Right renal cortex interstitium (tissue), 3 donors: ENCODE data around the gene ARFGEF3. TPM values are rescaled to one million over a fixed set of nuclear protein-coding genes. Genes with fewer than 3 reads are reported as not detected.
A peak's percentile ranks its signal among the peaks of the same experiment; 100 is the strongest.
"Not testable (repeated sequence)": the region's sequence is repeated elsewhere in the genome, so short reads cannot be mapped to it uniquely, and the experiment has no call there.

Experiments
- DNase-seq, 3 donors: peaks; one replicate each; pipeline ENCODE4 v3.0.0-alpha.2; 2013; ENCODE audit warnings: low read depth in 3 of 3, low spot score in 2 of 3
- polyA plus RNA-seq, 3 donors: library from polyadenylated mRNA; unstranded; fragments of 120-200 nt; gene quantifications; one replicate each; pipeline ENCODE4 v1.2.1, GENCODE V29; 2013; ENCODE audit not compliant: insufficient read length in 3 of 3

Gene ARFGEF3
- polyA plus RNA-seq, result 1 to 10 TPM; 5.7 to 6.4 (median 6.2) TPM

DNA sequence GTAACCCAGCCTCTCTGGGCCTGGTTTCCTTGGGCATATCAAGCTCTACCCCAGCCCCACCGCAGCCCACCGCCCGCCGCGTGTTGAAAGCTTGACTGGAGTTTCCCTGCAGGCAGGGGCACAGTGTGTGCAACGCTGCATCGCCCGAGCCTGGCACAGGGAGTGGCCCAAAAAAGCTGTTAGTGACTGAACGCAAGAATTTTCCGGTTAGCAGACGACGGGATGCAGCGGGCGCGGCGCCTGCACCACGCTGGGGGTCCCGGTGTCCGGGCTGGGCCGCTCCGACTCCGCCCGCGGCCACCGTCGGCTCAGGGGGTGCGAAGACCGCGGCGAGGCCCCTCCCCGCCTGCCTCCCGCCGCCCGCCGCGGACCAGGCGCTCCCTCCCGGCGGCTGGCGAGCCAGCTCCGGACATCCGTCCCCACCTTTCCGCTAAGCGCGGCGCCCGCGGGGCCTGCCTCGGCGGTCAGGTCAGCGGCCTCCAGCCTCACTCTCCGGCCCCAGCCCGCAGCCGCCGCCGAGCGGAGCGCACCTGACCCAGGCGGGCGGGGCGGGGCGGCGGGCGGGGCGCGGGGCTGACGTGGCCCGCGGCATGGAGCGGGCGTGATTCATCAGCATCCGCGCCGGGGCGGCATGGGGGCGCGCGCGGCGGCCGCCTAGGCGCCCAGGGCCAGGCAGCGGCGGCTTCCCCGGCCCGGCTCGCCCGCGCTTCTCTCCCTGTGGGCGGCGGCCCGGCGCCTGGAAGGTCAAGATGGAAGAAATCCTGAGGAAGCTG is at the start of gene ARFGEF3:
ARFGEF3 (plus strand) TSS at position 602 of the 773 bp plus-strand sequence; CDS start at position 750, 148 bp downstream.
- no peak for DNase-seq

DNA sequence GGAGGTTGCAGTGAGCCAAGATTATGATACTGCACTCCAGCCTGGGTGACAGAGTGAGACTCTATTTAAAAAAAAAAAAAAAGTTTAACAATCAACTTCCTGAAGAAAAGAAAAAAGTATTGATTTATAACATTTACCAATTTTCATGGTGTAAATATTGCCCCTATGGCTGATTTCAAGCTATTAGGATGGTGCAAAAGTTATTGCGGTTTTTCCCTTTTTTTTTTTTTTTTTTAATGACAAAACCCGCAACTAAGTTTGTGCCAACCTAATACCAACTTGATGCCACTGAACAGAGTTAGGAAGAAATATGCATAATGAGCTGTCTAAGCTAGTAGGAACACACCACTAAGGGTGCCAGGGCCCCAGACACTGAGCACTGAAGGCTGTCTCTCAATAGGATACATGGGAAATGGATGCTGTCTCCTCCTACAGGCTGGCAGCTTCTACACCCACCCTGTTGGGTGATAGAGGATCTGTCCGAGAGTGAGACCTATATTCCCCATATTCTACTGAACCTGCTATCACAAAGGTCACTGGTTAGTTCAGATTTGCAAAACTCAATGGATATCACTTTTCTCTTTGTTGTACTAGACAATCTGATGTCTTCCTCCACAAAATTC is 48.0 kb upstream of the ARFGEF3 start:
- DNase-seq, result no peak

DNA sequence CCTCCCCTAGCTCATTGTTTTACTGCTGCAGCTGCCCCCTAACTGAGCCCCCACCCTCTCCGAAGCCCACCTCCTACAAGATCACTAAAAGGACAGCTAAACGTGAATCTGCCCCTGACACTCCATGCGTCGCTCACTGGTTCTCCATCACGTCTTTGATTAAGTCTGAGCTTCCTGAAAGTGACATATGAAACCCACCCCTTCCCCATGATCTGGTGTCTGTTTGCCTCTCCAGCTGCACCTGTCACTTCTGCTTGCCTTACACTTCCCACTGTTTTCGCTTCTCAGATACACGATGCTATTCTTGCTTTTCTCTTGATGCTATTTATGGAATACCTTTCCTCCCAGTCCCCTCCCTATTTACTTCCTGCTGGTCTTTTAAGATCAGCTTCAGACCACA is 46.5 kb upstream of the ARFGEF3 start:
- no peak for DNase-seq

DNA sequence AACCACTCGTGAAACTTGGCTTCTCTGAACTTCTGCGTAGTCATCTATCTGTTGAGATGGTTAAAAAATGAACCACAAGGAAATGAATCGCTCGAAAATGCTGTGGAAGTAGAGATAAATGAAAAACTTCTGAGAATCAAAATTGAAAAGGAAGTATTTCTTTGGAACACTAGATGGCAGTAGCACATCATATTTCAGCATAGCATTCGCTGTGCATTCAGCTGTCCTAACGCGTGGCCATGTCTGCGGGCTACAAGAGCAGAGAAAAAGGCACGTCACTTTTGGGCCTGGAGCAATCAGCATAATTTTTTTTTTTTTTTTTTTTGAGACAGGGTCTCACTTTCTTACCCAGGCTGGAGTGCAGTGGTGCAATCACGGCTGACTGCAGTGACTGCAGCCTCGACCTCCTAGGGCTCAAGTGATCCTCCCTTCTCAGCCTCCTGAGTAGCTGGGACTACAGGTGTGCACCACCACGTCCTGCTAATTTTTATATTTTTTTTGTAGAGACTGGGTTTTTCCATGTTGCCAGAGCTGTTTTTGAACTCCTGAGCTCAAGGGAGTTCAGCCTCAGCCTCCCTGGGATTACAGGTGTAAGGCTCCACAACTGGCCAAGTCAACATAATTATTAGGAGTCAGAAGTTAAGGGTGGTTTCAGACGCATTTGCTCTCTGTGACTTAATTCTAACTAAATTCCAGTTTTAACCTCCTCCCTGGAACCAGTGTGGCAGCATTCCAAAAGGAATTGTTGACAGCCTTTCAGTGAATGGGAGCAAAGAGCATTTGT is 45.7 kb upstream of the ARFGEF3 start:
- DNase-seq, result peak in 1 of 3 donors; percentile 56

GRCh38 chr6:138116661-138116999 is 45.1 kb upstream of the ARFGEF3 start:
- DNase-seq, result no peak

- no peak for DNase-seq
These were observed 44.3 kb upstream of the ARFGEF3 start for GRCh38 chr6:138117376-138117914.

DNA sequence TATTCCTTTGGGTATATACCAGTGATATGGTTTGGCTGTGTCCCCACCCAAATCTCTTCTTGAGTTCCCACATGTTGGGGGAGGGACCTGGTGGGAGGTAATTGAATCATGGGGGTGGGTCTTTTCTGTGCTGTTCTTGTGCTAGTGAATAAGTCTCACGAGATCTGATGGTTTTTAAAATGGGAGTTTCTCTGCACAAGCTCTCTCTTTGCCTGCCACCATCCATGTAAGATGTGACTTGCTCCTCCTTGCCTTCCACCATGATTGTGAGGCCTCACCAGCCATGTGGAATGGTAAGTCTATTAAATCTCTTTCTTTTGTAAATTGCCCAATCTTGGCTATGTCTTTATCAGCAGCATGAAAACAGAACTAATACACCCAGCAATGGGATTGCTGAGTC is 42.5 kb upstream of the ARFGEF3 start:
- not testable (repeated sequence) for DNase-seq

DNA sequence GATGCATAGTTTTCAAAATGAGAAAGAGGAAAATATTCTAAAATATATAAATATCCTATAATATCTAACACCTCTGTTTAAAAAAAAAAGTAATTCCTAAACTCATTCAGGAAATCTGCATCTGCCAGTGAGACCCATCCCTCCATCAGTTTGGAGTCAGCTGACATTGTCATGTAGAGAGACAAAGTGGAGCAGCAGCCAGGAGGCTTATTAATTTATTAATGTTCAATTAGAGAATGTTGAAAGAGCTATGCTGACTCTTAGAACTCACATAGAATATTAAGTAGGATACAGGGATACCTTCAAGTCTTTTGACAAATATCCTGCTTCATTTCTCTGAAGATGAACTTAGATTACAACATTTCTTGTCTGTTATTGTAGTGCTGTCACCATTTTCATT is 41.8 kb upstream of the ARFGEF3 start:
- no peak for DNase-seq

DNA sequence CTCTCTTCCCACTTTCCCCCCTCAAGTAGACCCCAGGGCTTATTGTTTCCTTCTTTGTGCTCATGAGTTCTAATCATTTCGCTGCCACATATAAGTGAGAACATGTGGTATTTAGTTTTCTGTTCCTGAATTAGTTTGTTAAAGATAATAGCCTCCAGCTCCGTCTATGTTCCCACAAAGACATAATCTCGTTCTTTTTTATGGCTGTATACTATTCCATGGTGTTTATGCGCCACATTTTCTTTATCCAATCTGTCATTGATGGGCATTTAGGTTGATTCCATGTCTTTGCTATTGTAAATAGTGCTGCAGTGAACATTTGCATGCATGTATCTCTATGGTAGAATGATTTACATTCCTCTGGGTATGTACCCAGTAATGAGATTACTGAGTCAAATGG is 37.6 kb upstream of the ARFGEF3 start:
- DNase-seq, result no peak

- no peak for DNase-seq
These were observed 33.6 kb upstream of the ARFGEF3 start for GRCh38 chr6:138128096-138128495.

DNA sequence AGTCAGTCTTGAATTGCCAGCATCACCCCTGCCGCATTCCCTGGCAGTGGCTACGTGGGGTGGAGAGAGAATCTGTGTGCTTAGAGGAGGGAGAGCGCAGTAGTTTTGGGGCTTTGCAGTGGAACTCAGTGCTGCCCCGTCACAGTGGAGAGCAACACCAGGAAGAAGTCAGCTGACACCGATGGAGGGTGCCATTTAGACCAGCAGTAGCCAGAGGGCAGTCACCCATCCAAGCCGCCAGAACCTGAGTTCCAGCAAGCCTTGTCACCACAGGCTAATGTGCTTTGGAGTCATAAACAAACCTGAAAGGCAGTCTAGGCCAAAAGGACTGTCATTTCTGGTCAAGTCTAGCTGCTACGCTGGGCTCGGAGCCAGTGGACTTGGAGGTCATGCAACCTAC is 32.5 kb upstream of the ARFGEF3 start:
- DNase-seq, result no peak

DNA sequence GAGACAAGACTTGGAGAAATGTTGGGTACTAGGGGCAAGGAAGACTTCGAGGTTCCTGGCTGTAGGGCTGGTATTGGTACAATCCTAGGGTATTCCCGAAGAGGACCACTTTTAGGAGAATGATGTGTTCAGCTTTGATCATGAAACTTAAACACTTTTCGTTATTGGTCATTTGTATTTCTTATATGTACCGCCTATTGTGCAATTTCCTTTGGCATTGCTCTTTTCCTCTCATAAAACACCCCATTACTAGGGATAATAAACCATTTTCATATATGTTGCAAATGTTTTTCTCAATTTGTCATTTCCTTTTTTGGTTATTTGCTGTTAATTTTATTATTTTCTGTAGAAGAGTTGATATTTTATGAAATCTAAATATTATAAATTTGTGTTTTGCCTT is 18.9 kb upstream of the ARFGEF3 start:
- DNase-seq, result no peak

DNA sequence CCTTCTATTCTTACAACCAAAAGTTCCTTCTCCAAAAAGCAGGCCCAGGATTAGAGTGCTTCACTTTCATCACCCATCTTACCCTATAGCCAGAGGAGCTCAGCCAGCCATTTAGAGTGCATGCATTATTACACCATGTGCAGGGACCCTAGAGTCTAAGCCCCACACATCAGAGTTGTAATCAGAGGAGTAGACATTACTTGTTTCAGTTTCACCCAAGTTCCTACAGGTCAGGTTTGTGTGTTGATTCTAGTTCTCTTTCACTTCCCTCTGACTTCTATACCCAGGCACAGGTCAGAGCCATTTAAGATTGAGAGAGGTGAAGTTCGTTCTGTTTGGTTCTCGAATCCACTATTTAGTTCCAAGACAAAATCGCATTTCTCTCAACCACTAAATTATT is 16.3 kb upstream of the ARFGEF3 start:
- no peak for DNase-seq

DNA sequence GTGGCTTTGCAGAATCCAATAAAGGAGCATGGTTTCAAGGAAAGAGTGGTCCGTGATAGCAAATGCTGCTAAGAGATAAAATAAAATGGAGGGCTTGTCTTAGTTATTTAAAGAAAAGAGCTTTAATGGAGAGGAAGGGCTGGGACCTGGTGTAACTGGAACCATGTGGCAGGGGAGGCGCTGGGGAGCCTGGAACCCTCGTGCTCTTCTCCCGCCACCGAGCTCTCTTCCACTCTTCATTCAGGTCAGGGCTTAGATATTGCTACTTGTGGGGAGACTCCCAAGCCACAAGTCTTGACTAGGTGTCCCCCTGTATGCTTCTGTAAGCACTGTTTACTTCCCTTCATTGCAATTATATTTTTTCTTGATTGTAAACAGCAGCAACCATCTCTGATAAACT is 15.2 kb upstream of the ARFGEF3 start:
- no peak for DNase-seq

- no peak for DNase-seq
These were observed 6.3 kb upstream of the ARFGEF3 start for GRCh38 chr6:138155443-138155842.

DNA sequence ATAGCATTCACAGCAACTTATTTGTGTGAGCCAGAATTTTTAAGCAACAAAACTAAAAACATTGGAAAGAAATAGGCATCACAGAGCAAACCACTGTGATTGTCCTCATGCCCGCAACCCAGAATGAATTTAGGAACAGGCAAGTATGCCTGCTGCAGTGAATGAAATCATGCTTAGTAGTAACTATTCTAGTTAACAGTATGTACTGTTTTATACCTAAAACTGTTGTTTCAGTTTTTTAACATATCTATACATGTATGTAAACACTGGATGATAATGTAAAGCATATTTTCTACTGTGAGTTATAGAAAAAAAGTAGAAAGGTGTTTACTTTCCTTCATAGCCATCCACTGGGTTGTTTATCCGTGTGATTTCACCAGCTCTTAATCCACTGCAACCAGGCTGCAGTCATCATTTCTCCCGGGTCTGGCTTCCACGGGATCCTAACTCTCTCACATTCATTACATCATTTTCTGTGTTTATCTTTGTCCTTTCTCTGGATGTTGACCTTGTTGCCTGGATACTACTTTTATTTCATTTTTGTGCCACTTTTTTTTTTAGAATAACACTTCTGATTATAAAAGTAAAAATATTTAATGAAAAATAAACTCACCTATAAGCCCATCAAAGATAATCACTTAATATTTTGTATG is 3.6 kb upstream of the ARFGEF3 start:
- DNase-seq, result no peak

GRCh38 chr6:138159246-138159645 is 2.5 kb upstream of the ARFGEF3 start:
- no peak for DNase-seq

GRCh38 chr6:138160329-138161087 is 1.2 kb upstream of the ARFGEF3 start:
- DNase-seq, result no peak

DNA sequence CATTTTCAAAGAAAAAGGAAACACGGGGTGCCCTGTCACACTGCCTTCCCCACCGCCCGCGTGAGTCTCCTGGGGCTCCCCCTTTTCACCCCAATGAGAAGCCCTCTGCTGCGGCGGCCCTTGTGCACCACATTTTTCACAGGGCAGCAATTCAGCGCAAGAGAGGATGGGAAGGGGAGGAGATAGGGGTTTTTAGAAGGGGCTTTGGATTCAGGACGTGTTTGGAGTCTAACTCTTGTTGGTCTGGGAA is 726 bp upstream of the ARFGEF3 start:
- no peak for DNase-seq
